ENCODE measurements around the gene PTPRA. TPM values are rescaled to one million over a fixed set of nuclear protein-coding genes. Genes with fewer than 3 reads are reported as not detected.

Gene PTPRA
- total and polyA plus RNA-seq, 2 donors (not counting 3 experiments of a cell fraction or from before 2014, with no cell fraction given): 43.2 to 53.4 TPM

GRCh38 chr20:2889797-2890196, 16.5 kb downstream of the PTPRA start:
- H4K20me1 ChIP-seq (replicated peaks; ENCODE audit: control insufficient read depth, extremely low read depth, insufficient read depth, low read length): peaks cover 2% of the 10 kb centered on the region
- FAIRE-seq (no peak), DNase-seq (ENCODE audit: low read depth, low spot score) (no peak)
- no peak overlapping the region for H2AFZ ChIP-seq (ENCODE audit: low read depth, low read length)
- dilution Hi-C loops (cut with MboI; ENCODE audit: extremely low pct_ligation_motif_present, low sequenced_read_pairs) (no loop called here), intact Hi-C loops (cut with micrococcal nuclease) (no loop called here)
- H3K27ac ChIP-seq (ENCODE audit: insufficient read depth, low read depth, low read length): no peak overlapping the region
- no TSS peak for BruUV-seq (replicated peaks)
- no peaks in the 10 kb centered on the region for H3K36me3 ChIP-seq (ENCODE audit: control insufficient read depth in 2 of 2, extremely low read depth in 1 of 2, insufficient read depth in 2 of 2, low read length in 2 of 2)
- peaks cover 17% of the 10 kb centered on the region for H3K4me1 ChIP-seq (ENCODE audit: control insufficient read depth, extremely low read depth, insufficient read depth, low read length)
- H3K9me3 ChIP-seq (replicated peaks; ENCODE audit: control insufficient read depth, insufficient read depth, low read length): no peaks in the 10 kb centered on the region
- H3K4me3 ChIP-seq (replicated peaks in 1 of 3; ENCODE audit: insufficient read depth in 1 of 3, low read depth in 1 of 3, low read length in 3 of 3): no peak overlapping the region
- H3K79me2 ChIP-seq (ENCODE audit: control insufficient read depth, insufficient read depth, low read length): peaks cover 79% of the 10 kb centered on the region
- H3K9me1 ChIP-seq (replicated peaks; ENCODE audit: control insufficient read depth, extremely low read depth, insufficient read depth, low read length): no peaks in the 10 kb centered on the region
- no peak overlapping the region for H3K4me2 ChIP-seq (ENCODE audit: insufficient read depth, low read length)
- H3K27me3 ChIP-seq (ENCODE audit: control insufficient read depth in 2 of 2, insufficient read depth in 2 of 2, low read length in 2 of 2): no peaks in the 10 kb centered on the region
- no peak overlapping the region for H3K9ac ChIP-seq (replicated peaks; ENCODE audit: extremely low read depth, insufficient read depth, low read length)
- ChIA-PET CTCF (interaction anchor here (1.1 kb wide), 1 partner anchor 11 kb away, joined by 3 read pairs; no protein-coding TSS in a partner anchor), POLR2A (no interaction called here)
- TF ChIP-seq POLR2AphosphoS5 (IDR thresholded peaks at IDR 0.05; ENCODE audit: insufficient read depth, low read depth, low read length): no peak
- no peak for TF ChIP-seq JUN (IDR thresholded peaks at IDR 0.05; ENCODE audit: borderline replicate concordance, insufficient read depth, insufficient read length, low read depth)
- TF ChIP-seq MYC (IDR thresholded peaks at IDR 0.05; ENCODE audit: low read depth, low read length): no peak
- no peak for TF ChIP-seq POLR2A (IDR thresholded peaks at IDR 0.05; ENCODE audit: low read depth, low read length)
- no peak for TF ChIP-seq EZH2 (IDR thresholded peaks at IDR 0.05; ENCODE audit: borderline replicate concordance, low read depth, low read length, severe bottlenecking)
- TF ChIP-seq, protein P1, sequence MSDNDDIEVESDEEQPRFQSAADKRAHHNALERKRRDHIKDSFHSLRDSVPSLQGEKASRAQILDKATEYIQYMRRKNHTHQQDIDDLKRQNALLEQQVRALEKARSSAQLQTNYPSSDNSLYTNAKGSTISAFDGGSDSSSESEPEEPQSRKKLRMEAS (IDR thresholded peaks at IDR 0.05; ENCODE audit: insufficient read depth, insufficient read length): no peak

- Histone ChIP-seq H3K9ac (replicated peaks; ENCODE audit: extremely low read depth, insufficient read depth, low read length) (no peak overlapping the region), H3K4me3 (replicated peaks in 1 of 3; ENCODE audit: insufficient read depth in 1 of 3, low read depth in 1 of 3, low read length in 3 of 3) (no peak overlapping the region), H3K79me2 (ENCODE audit: control insufficient read depth, insufficient read depth, low read length) (peaks cover 78% of the 10 kb centered on the region), H3K9me3 (replicated peaks; ENCODE audit: control insufficient read depth, insufficient read depth, low read length) (no peaks in the 10 kb centered on the region), H3K36me3 (ENCODE audit: control insufficient read depth in 2 of 2, extremely low read depth in 1 of 2, insufficient read depth in 2 of 2, low read length in 2 of 2) (no peaks in the 10 kb centered on the region), H3K4me2 (ENCODE audit: insufficient read depth, low read length) (peak overlapping the region; percentile 40), H3K4me1 (ENCODE audit: control insufficient read depth, extremely low read depth, insufficient read depth, low read length) (peaks cover 17% of the 10 kb centered on the region), H3K27ac (ENCODE audit: insufficient read depth, low read depth, low read length) (no peak overlapping the region), H3K9me1 (replicated peaks; ENCODE audit: control insufficient read depth, extremely low read depth, insufficient read depth, low read length) (no peaks in the 10 kb centered on the region), H3K27me3 (ENCODE audit: control insufficient read depth in 2 of 2, insufficient read depth in 2 of 2, low read length in 2 of 2) (no peaks in the 10 kb centered on the region), H2AFZ (ENCODE audit: low read depth, low read length) (no peak overlapping the region), H4K20me1 (replicated peaks; ENCODE audit: control insufficient read depth, extremely low read depth, insufficient read depth, low read length) (peaks cover 2% of the 10 kb centered on the region)
- peak; percentile 47 for DNase-seq (ENCODE audit: low read depth, low spot score)
- dilution Hi-C loops (cut with MboI; ENCODE audit: extremely low pct_ligation_motif_present, low sequenced_read_pairs) (no loop called here), intact Hi-C loops (cut with micrococcal nuclease) (no loop called here)
- no TSS peak for BruUV-seq (replicated peaks)
- TF ChIP-seq POLR2A (IDR thresholded peaks at IDR 0.05; ENCODE audit: low read depth, low read length) (no peak), EZH2 (IDR thresholded peaks at IDR 0.05; ENCODE audit: borderline replicate concordance, low read depth, low read length, severe bottlenecking) (no peak), GATA2 (IDR thresholded peaks at IDR 0.05; ENCODE audit: insufficient read depth, insufficient read length, low read depth, low read length) (peak; percentile 71), FOS (IDR thresholded peaks at IDR 0.05; ENCODE audit: borderline replicate concordance, insufficient read depth, low read length) (peak; percentile 53), JUN (IDR thresholded peaks at IDR 0.05; ENCODE audit: borderline replicate concordance, insufficient read depth, insufficient read length, low read depth) (no peak), POLR2AphosphoS5 (IDR thresholded peaks at IDR 0.05; ENCODE audit: insufficient read depth, low read depth, low read length) (no peak)
- TF ChIP-seq, protein P2, sequence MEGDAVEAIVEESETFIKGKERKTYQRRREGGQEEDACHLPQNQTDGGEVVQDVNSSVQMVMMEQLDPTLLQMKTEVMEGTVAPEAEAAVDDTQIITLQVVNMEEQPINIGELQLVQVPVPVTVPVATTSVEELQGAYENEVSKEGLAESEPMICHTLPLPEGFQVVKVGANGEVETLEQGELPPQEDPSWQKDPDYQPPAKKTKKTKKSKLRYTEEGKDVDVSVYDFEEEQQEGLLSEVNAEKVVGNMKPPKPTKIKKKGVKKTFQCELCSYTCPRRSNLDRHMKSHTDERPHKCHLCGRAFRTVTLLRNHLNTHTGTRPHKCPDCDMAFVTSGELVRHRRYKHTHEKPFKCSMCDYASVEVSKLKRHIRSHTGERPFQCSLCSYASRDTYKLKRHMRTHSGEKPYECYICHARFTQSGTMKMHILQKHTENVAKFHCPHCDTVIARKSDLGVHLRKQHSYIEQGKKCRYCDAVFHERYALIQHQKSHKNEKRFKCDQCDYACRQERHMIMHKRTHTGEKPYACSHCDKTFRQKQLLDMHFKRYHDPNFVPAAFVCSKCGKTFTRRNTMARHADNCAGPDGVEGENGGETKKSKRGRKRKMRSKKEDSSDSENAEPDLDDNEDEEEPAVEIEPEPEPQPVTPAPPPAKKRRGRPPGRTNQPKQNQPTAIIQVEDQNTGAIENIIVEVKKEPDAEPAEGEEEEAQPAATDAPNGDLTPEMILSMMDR (IDR thresholded peaks at IDR 0.05; ENCODE audit: extremely low read depth in 1 of 2, insufficient read depth in 1 of 2, low read depth in 1 of 2, low read length in 2 of 2): no peak
- CTCF ChIA-PET: interaction anchor here (1.1 kb wide), 1 partner anchor 10 kb away, joined by 3 read pairs; no protein-coding TSS in a partner anchor
- POLR2A ChIA-PET: no interaction called here
- FAIRE-seq: peak; percentile 24
These were observed 17.5 kb downstream of the PTPRA start for GRCh38 chr20:2890742-2891141.

All from endothelial cell of umbilical vein (primary cell).